ENCODE results near the gene ODC1. TPM values are rescaled to one million over a fixed set of nuclear protein-coding genes. Genes with fewer than 3 reads are reported as not detected.

Gene ODC1
- total RNA-seq, 1 experiment from 2014 or later: 646 TPM

GRCh38 chr2:10390369-10390801, 57.7 kb downstream of the ODC1 start:
- H3K4me3 ChIP-seq: no peak overlapping the region
- no peaks in the 10 kb centered on the region for H3K9me3 ChIP-seq
- no peak for DNase-seq
- H3K36me3 ChIP-seq: peaks cover 20% of the 10 kb centered on the region
- no peaks in the 10 kb centered on the region for H3K27me3 ChIP-seq

Other genes with a start within 250 kb of the ODC1 start
- 101 and 159 TPM in 2 replicates for gene HPCAL1, start 145.4 kb downstream of the ODC1 start, total RNA-seq (2014; rRNA removed; shearing (Covaris generic); ENCODE audit: low replicate concordance)
- gene NOL10, start 241.6 kb upstream of the ODC1 start, total RNA-seq (2014; rRNA removed; shearing (Covaris generic); ENCODE audit: low replicate concordance): 49.4 and 57.3 TPM in 2 replicates

Data from MG63 (cell line).